Activated B cell treated with CpG ODN at 0.5 μM for 24 hours (primary cell): ENCODE results near the gene SNRPE. TPM values are rescaled to one million over a fixed set of nuclear protein-coding genes. Genes with fewer than 3 reads are reported as not detected.

Experiments used
- ATAC-seq: fragments of 200-7000 bp; cut with Tn5 transposase; one replicate; pipeline ENCODE4 v1.10.0; 2021; ENCODE audit warnings: low read depth, mild to moderate bottlenecking, moderate library complexity
- CTCF ChIA-PET: fragments of 350-600 bp; sonication (Branson Sonifier 250); formaldehyde crosslinking; loops from one replicate; lab custom pipeline; 2021; ENCODE audit warnings: antibody characterized with exemption; lab: Charles Lee
- POLR2A ChIA-PET: fragments of 350-600 bp; sonication (Branson Sonifier 250); formaldehyde crosslinking; loops from one replicate; lab custom pipeline; 2021; ENCODE audit warnings: antibody characterized with exemption; lab: Charles Lee
- DNase-seq: peaks from one replicate; pipeline ENCODE4 v3.0.0; 2022
- H3K27ac Mint-ChIP-seq: one replicate; pipeline ENCODE4 v1.8.0; 2020; ENCODE audit warnings: mixed read lengths
- H3K27me3 Mint-ChIP-seq: one replicate; pipeline ENCODE4 v1.8.0; 2021; ENCODE audit warnings: mixed read lengths
- H3K36me3 Mint-ChIP-seq: one replicate; pipeline ENCODE4 v1.8.0; 2021; ENCODE audit warnings: low read depth, mixed read lengths
- H3K4me1 Mint-ChIP-seq: one replicate; pipeline ENCODE4 v1.8.0; 2021; ENCODE audit warnings: mixed read lengths
- H3K4me3 Mint-ChIP-seq: one replicate; pipeline ENCODE4 v1.8.0; 2020; ENCODE audit warnings: mild to moderate bottlenecking, mixed read lengths
- H3K9me3 Mint-ChIP-seq: one replicate; pipeline ENCODE4 v1.8.0; 2020; ENCODE audit warnings: mixed read lengths
- intact Hi-C: fragments of 100-400 bp; cut with micrococcal nuclease; formaldehyde crosslinking; loops from one replicate; pipeline ENCODE4 v1.15.1; 2024
- total RNA-seq: library from RNA; stranded (reverse); gene quantifications from 2 replicates; pipeline ENCODE4 v1.2.3, GENCODE V29; 2022
- TF ChIP-seq, protein P1 (sequence below): fragments of 200-600 bp; IDR thresholded peaks from one replicate; pipeline ENCODE4 v1.8.0; 2022; ENCODE audit warnings: antibody characterized with exemption, mild to moderate bottlenecking

SNRPE gene
- total RNA-seq, 1 donor from 2014 or later = 149 TPM

DNA sequence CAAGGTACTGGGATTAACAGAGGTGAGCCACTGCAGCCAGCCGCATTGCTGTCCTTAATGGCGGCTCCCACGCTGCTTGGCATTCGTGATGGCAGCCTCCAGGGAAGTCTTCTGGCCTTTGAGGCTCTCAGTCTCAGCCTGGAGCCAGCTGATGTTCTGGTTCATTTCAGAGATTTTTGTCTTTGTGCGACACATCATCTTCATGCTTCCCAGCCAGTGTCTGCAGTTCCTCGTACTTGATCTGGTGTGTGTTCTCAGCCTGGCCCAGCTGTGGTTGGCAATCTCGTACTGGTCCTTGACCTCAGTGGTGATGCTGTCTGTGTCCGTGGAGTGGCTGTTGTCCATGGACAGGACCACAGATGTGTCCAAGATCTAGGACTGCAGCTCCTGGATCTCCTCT is 11.7 kb downstream of the SNRPE start:
- CTCF ChIA-PET = interaction anchor here (1.2 kb wide), 1 partner anchor 256 kb away, joined by 3 read pairs; no protein-coding TSS in a partner anchor
- no peaks in the 10 kb centered on the region for H3K4me1 Mint-ChIP-seq

DNA sequence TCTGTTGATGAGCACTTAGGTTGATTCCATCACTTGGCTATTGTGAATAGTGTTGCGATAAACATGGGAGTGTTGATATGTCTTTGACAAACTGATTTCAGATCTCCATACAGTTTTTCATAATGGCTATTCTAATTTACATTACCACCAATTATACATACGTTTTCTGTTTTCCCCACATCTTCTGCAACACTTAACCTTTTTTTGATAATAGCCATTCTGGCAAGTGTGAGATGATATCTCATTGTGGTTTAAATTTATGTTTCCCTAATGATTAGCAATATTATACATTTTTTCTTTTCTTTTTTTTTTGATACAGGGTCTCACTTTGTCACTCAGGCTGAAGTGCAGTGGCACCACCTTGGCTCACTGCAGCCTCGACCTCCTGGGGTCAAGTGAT is 17.0 kb downstream of the SNRPE start:
- H3K4me3 Mint-ChIP-seq = no peak overlapping the region
- H3K36me3 Mint-ChIP-seq = peaks cover 36% of the 10 kb centered on the region
- intact Hi-C loops = no loop called here
- no peaks in the 10 kb centered on the region for H3K4me1 Mint-ChIP-seq
- POLR2A ChIA-PET = no interaction called here
- no peaks in the 10 kb centered on the region for H3K27me3 Mint-ChIP-seq
- CTCF ChIA-PET = no interaction called here
- no peak for DNase-seq
- no peaks in the 10 kb centered on the region for H3K9me3 Mint-ChIP-seq
- TF ChIP-seq, protein P1, sequence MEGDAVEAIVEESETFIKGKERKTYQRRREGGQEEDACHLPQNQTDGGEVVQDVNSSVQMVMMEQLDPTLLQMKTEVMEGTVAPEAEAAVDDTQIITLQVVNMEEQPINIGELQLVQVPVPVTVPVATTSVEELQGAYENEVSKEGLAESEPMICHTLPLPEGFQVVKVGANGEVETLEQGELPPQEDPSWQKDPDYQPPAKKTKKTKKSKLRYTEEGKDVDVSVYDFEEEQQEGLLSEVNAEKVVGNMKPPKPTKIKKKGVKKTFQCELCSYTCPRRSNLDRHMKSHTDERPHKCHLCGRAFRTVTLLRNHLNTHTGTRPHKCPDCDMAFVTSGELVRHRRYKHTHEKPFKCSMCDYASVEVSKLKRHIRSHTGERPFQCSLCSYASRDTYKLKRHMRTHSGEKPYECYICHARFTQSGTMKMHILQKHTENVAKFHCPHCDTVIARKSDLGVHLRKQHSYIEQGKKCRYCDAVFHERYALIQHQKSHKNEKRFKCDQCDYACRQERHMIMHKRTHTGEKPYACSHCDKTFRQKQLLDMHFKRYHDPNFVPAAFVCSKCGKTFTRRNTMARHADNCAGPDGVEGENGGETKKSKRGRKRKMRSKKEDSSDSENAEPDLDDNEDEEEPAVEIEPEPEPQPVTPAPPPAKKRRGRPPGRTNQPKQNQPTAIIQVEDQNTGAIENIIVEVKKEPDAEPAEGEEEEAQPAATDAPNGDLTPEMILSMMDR = no peak
- H3K27ac Mint-ChIP-seq = no peak overlapping the region
- ATAC-seq = no peak

More for the DNA sequence above, 11.7 kb downstream of the SNRPE start:
- TF ChIP-seq, protein P1 = no peak
- Mint-ChIP-seq H3K27me3 (no peaks in the 10 kb centered on the region), H3K4me3 (no peak overlapping the region), H3K36me3 (peaks cover 65% of the 10 kb centered on the region), H3K9me3 (no peaks in the 10 kb centered on the region), H3K27ac (no peak overlapping the region)
- ATAC-seq (no peak), DNase-seq (no peak)
- POLR2A ChIA-PET = interaction anchor here (0.6 kb wide), 1 partner anchor 493 kb away, joined by 6 read pairs; no protein-coding TSS in a partner anchor
- intact Hi-C loops = no loop called here

DNA sequence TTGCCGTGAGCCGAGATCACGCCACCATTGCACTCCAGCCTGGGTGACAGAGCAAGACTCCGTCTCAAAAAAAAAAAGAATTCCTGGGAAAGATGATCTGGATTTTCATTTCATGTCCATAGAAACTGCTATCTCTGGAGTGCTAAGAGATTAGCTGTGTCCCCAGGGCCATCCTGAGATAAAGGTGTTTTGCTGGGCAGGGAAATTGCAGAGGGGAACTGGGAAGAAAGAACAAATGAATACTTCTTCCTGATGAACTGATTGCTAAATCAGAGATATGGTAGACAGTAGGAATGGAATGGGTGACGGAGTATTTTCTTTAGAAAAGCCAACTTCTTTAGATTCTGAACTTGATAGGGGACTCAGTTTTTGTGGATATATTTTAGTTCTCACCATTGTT is 19.2 kb downstream of the SNRPE start:
- TF ChIP-seq, protein P1 = no peak
- DNase-seq = no peak
- Mint-ChIP-seq H3K9me3 (no peaks in the 10 kb centered on the region), H3K27ac (no peak overlapping the region), H3K36me3 (peaks cover 27% of the 10 kb centered on the region), H3K27me3 (no peaks in the 10 kb centered on the region), H3K4me1 (no peaks in the 10 kb centered on the region), H3K4me3 (no peak overlapping the region)
- ATAC-seq = no peak
- POLR2A ChIA-PET = no interaction called here
- CTCF ChIA-PET = no interaction called here
- intact Hi-C loops = loop anchor here (5.0 kb wide), 1 partner anchor 187 kb away; no protein-coding TSS in a partner anchor

DNA sequence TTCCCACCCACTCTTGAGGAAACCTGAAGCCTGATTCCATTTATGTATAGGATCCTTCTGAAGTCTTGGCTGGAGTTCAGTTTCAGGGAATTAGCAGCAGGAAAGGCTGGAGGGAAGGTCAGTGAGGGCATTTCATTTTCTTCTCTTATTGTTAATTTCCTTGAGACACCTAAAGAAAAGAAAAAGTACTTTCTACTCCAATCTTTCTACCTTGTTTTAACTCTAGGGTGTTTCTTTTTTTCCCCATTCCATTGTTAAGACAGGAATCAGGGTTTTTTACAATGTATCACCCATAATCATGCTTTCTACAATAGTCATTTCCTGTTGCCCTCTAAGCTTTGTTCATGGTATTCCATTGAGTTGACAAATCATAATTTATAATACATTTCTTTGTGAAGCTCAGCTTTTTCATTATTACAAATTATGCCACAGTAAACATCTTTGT is 27.4 kb downstream of the SNRPE start:
- intact Hi-C loops = no loop called here
- Mint-ChIP-seq H3K4me3 (no peak overlapping the region), H3K4me1 (no peaks in the 10 kb centered on the region), H3K27me3 (no peaks in the 10 kb centered on the region), H3K9me3 (peaks cover 5% of the 10 kb centered on the region), H3K36me3 (peaks cover 6% of the 10 kb centered on the region), H3K27ac (no peak overlapping the region)
- TF ChIP-seq, protein P1 = no peak
- CTCF ChIA-PET = no interaction called here
- DNase-seq (no peak), ATAC-seq (no peak)
- POLR2A ChIA-PET = no interaction called here

DNA sequence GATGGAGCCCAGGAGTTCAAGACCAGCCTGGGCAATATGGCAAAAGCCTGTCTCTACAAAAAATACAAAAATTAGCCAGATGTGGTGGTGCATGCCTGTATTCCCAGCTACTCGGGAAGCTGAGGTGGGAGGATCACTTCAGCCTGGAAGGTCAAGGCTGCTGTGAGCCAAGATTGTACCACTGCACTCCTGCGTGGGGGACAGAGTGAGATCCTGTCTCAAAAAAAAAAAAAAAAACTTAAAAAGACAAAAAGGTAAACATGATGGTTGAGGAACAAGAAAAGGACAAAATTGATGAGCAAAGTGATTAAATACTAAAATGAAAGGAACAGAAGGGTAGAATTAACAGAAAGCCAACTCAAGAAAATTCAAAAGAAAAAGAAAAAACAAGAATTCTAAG is 30.6 kb downstream of the SNRPE start:
- DNase-seq (no peak), ATAC-seq (no peak)
- intact Hi-C loops = no loop called here
- H3K27ac Mint-ChIP-seq = no peak overlapping the region
- ChIA-PET CTCF (no interaction called here), POLR2A (no interaction called here)
- H3K9me3 Mint-ChIP-seq = peaks cover 8% of the 10 kb centered on the region
- TF ChIP-seq, protein P1 = no peak
- H3K36me3 Mint-ChIP-seq = peaks cover 9% of the 10 kb centered on the region
- no peak overlapping the region for H3K4me3 Mint-ChIP-seq
- H3K4me1 Mint-ChIP-seq = no peaks in the 10 kb centered on the region
- H3K27me3 Mint-ChIP-seq = no peaks in the 10 kb centered on the region
